Measurements from ENCODE around the gene SAMD14. TPM values are rescaled to one million over a fixed set of nuclear protein-coding genes. Genes with fewer than 3 reads are reported as not detected.
A peak's percentile ranks its signal among the peaks of the same experiment; 100 is the strongest.

The SAMD14 gene
- total and polyA plus RNA-seq, 2 donors (not counting 1 experiment from before 2014, with no cell fraction given) = 0.13 to 0.89 TPM

DNA sequence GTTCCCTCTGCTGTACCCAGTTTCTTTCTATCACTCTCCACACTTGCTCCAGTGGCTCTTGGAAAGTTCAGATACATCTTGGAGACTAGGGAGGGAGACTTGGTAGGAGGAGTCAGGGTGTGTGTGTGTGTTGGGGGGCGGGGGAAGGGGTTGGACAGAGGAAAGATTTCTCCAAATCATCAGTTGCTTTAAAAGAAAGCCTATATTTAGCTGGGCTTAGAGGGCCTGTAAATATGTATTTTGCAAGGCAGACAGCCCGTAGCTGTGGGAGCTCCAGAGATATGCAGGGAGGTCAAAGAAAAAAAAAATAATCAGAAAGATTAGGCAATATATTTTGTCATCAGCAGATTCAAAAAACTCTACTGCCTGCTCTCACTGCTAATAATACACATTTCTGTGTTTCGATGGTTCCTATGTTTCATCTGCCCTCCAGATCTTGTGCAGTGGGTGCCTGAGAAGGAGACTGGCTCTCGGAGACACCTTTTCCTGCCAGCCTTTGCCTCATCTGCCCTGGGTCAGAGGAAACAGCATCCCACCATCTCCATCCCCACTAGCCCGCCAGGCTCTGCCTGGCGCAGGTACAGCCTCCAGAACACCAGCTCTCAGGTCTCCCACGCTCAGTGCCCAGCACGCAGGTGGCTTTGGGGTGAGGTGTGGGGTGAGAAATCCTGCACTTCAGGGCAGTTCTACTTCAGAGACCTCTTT lies 25.3 kb upstream of the SAMD14 start:
- POLR2A ChIA-PET = interaction anchor here (0.7 kb wide), 1 partner anchor 85 kb away, joined by 5 read pairs; no protein-coding TSS in a partner anchor

GRCh38 chr17:50154604-50155003 lies 24.6 kb upstream of the SAMD14 start:
- WGBS (ENCODE audit: insufficient coverage) = no CpG with 5 or more reads among the region's 1 CpG
- no peaks in the 10 kb centered on the region for H3K27me3 ChIP-seq (replicated peaks in 1 of 4; ENCODE audit: control extremely low read depth in 1 of 4, control insufficient read depth in 3 of 4, insufficient read depth in 4 of 4, low read length in 3 of 4)
- H3K36me3 ChIP-seq (replicated peaks in 1 of 2; ENCODE audit: control extremely low read depth in 1 of 2, control insufficient read depth in 1 of 2, extremely low read depth in 1 of 2, insufficient read depth in 2 of 2, low read length in 1 of 2) = no peaks in the 10 kb centered on the region
- Mint-ChIP-seq H3K9me3 (ENCODE audit: insufficient read depth) (no peaks in the 10 kb centered on the region), H3K4me3 (no peak overlapping the region), H3K27ac (peak overlapping the region; percentile 71), H3K27me3 (no peaks in the 10 kb centered on the region), H3K4me1 (peaks cover 21% of the 10 kb centered on the region)
- intact Hi-C loops (cut with micrococcal nuclease) = no loop called here
- ATAC-seq (ENCODE audit: low read depth) = no peak
- H3K79me2 ChIP-seq (ENCODE audit: control insufficient read depth, insufficient read depth, low read length) = peaks cover 14% of the 10 kb centered on the region
- no peak for TF ChIP-seq EZH2 (IDR thresholded peaks at IDR 0.05; ENCODE audit: borderline replicate concordance, insufficient read depth, low read depth, low read length, poor library complexity, severe bottlenecking)
- TF ChIP-seq, protein P1, sequence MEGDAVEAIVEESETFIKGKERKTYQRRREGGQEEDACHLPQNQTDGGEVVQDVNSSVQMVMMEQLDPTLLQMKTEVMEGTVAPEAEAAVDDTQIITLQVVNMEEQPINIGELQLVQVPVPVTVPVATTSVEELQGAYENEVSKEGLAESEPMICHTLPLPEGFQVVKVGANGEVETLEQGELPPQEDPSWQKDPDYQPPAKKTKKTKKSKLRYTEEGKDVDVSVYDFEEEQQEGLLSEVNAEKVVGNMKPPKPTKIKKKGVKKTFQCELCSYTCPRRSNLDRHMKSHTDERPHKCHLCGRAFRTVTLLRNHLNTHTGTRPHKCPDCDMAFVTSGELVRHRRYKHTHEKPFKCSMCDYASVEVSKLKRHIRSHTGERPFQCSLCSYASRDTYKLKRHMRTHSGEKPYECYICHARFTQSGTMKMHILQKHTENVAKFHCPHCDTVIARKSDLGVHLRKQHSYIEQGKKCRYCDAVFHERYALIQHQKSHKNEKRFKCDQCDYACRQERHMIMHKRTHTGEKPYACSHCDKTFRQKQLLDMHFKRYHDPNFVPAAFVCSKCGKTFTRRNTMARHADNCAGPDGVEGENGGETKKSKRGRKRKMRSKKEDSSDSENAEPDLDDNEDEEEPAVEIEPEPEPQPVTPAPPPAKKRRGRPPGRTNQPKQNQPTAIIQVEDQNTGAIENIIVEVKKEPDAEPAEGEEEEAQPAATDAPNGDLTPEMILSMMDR (IDR thresholded peaks at IDR 0.05) = no peak
- H3K4me3 ChIP-seq (ENCODE audit: control extremely low read depth in 1 of 5, extremely low read depth in 1 of 5, insufficient read depth in 1 of 5, low read depth in 2 of 5, low read length in 4 of 5) = no peak overlapping the region
- peak overlapping the region in 1 of 2 donors; percentile 7 for H3K27ac ChIP-seq (ENCODE audit: low read length in 2 of 2)
- H3K9me3 ChIP-seq (ENCODE audit: control extremely low read depth in 1 of 3, control insufficient read depth in 2 of 3, insufficient read depth in 1 of 3, low read length in 2 of 3) = no peaks in the 10 kb centered on the region
- POLR2A ChIA-PET = interaction anchor here (0.7 kb wide), 1 partner anchor 84 kb away, joined by 5 read pairs; no protein-coding TSS in a partner anchor
- no peak overlapping the region for H3K4me2 ChIP-seq (replicated peaks; ENCODE audit: low read depth, low read length, poor library complexity, severe bottlenecking)
- H3K4me1 ChIP-seq (ENCODE audit: control insufficient read depth in 2 of 2, insufficient read depth in 2 of 2, low read length in 2 of 2) = peaks cover 9 to 30% of the 10 kb centered on the region in 2 donors
- H3K9ac ChIP-seq (ENCODE audit: low read length) = no peak overlapping the region
- H4K20me1 ChIP-seq (ENCODE audit: control insufficient read depth, insufficient read depth, low read length, poor library complexity, severe bottlenecking) = peaks cover 8% of the 10 kb centered on the region
- H2AFZ ChIP-seq (ENCODE audit: insufficient read depth, low read depth, low read length, poor library complexity, severe bottlenecking) = no peak overlapping the region
- DNase-seq = no peak
- CTCF ChIA-PET = interaction anchor here (1.1 to 3.4 kb wide), 5 partner anchors 11 to 61 kb away, joined by 4 to 18 read pairs (median 9); no protein-coding TSS in a partner anchor

More for the DNA sequence above, 25.3 kb upstream of the SAMD14 start:
- H4K20me1 ChIP-seq (ENCODE audit: control insufficient read depth, insufficient read depth, low read length, poor library complexity, severe bottlenecking) = peaks cover 5% of the 10 kb centered on the region
- DNase-seq (no peak), ATAC-seq (ENCODE audit: low read depth) (no peak)
- H3K27me3 ChIP-seq (replicated peaks in 1 of 4; ENCODE audit: control extremely low read depth in 1 of 4, control insufficient read depth in 3 of 4, insufficient read depth in 4 of 4, low read length in 3 of 4) = no peaks in the 10 kb centered on the region
- no peaks in the 10 kb centered on the region for H3K9me3 ChIP-seq (ENCODE audit: control extremely low read depth in 1 of 3, control insufficient read depth in 2 of 3, insufficient read depth in 1 of 3, low read length in 2 of 3)
- H3K79me2 ChIP-seq (ENCODE audit: control insufficient read depth, insufficient read depth, low read length) = peaks cover 8% of the 10 kb centered on the region
- H3K27me3 Mint-ChIP-seq = no peaks in the 10 kb centered on the region
- peaks cover 21% of the 10 kb centered on the region for H3K4me1 Mint-ChIP-seq
- CTCF ChIA-PET = interaction anchor here (1.1 to 3.4 kb wide), 5 partner anchors 11 to 61 kb away, joined by 4 to 18 read pairs (median 9); no protein-coding TSS in a partner anchor
- no peak overlapping the region for H3K9ac ChIP-seq (ENCODE audit: low read length)
- TF ChIP-seq EZH2 (IDR thresholded peaks at IDR 0.05; ENCODE audit: borderline replicate concordance, insufficient read depth, low read depth, low read length, poor library complexity, severe bottlenecking) = no peak
- TF ChIP-seq, protein P1 (IDR thresholded peaks at IDR 0.05) = no peak
- intact Hi-C loops (cut with micrococcal nuclease) = no loop called here
- H3K36me3 ChIP-seq (replicated peaks in 1 of 2; ENCODE audit: control extremely low read depth in 1 of 2, control insufficient read depth in 1 of 2, extremely low read depth in 1 of 2, insufficient read depth in 2 of 2, low read length in 1 of 2) = no peaks in the 10 kb centered on the region
- no peak overlapping the region for H2AFZ ChIP-seq (ENCODE audit: insufficient read depth, low read depth, low read length, poor library complexity, severe bottlenecking)
- H3K9me3 Mint-ChIP-seq (ENCODE audit: insufficient read depth) = no peaks in the 10 kb centered on the region
- no peak overlapping the region for H3K4me3 Mint-ChIP-seq
- 80% methylated on average over 2 of the region's 8 CpGs for WGBS (ENCODE audit: insufficient coverage)
- H3K27ac Mint-ChIP-seq = peak overlapping the region; percentile 71
- no peak overlapping the region for H3K4me3 ChIP-seq (ENCODE audit: control extremely low read depth in 1 of 5, extremely low read depth in 1 of 5, insufficient read depth in 1 of 5, low read depth in 2 of 5, low read length in 4 of 5)
- H3K27ac ChIP-seq (ENCODE audit: low read length in 2 of 2) = peak overlapping the region in 1 of 2 donors; percentile 18
- no peak overlapping the region for H3K4me2 ChIP-seq (replicated peaks; ENCODE audit: low read depth, low read length, poor library complexity, severe bottlenecking)
- H3K4me1 ChIP-seq (ENCODE audit: control insufficient read depth in 2 of 2, insufficient read depth in 2 of 2, low read length in 2 of 2) = peaks cover 9 to 30% of the 10 kb centered on the region in 2 donors
